AG09309 (cell line): ENCODE data around the gene WDR33.

ENCODE experiments used
- DNase-seq: peaks from one replicate; pipeline ENCODE4 v3.0.0-alpha.2; 2010; ENCODE audit warnings: low read depth
- H3K4me3 ChIP-seq: 2 replicates; pipeline ENCODE4 v1.5.1; 2011; ENCODE audit warnings: mild to moderate bottlenecking, low read depth, low read length, moderate library complexity; ENCODE audit not compliant: control insufficient read depth
- TF ChIP-seq, protein P1 (sequence below): IDR thresholded peaks from 2 replicates; pipeline ENCODE4 v1.5.1; 2011; ENCODE audit warnings: mild to moderate bottlenecking, low read depth, low read length, inconsistent platforms; ENCODE audit not compliant: insufficient read depth, control insufficient read depth; ENCODE audit errors: missing control alignments

The WDR33 gene

DNA sequence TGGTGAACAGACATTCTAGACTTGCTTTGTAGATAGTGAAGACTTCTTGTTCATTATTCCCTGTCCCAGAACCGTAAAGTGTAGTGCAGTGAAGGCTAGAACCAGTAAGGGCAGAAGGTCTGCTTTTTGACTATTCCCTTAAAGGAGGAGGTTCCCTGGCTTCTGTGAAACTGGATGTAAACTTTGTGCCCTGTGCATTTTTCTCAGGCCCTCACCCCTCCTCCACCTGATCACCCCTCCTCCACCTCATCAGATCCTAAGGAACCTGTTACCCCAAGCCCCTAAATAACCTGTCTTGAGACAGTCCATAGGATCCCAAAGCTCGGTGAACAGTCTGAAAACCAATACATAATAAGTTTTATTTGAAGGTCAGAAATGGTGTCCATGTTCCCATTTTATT, 75.9 kb downstream of the WDR33 start:
- TF ChIP-seq, protein P1, sequence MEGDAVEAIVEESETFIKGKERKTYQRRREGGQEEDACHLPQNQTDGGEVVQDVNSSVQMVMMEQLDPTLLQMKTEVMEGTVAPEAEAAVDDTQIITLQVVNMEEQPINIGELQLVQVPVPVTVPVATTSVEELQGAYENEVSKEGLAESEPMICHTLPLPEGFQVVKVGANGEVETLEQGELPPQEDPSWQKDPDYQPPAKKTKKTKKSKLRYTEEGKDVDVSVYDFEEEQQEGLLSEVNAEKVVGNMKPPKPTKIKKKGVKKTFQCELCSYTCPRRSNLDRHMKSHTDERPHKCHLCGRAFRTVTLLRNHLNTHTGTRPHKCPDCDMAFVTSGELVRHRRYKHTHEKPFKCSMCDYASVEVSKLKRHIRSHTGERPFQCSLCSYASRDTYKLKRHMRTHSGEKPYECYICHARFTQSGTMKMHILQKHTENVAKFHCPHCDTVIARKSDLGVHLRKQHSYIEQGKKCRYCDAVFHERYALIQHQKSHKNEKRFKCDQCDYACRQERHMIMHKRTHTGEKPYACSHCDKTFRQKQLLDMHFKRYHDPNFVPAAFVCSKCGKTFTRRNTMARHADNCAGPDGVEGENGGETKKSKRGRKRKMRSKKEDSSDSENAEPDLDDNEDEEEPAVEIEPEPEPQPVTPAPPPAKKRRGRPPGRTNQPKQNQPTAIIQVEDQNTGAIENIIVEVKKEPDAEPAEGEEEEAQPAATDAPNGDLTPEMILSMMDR: no peak
- no peak for DNase-seq
- no peak overlapping the region for H3K4me3 ChIP-seq

DNA sequence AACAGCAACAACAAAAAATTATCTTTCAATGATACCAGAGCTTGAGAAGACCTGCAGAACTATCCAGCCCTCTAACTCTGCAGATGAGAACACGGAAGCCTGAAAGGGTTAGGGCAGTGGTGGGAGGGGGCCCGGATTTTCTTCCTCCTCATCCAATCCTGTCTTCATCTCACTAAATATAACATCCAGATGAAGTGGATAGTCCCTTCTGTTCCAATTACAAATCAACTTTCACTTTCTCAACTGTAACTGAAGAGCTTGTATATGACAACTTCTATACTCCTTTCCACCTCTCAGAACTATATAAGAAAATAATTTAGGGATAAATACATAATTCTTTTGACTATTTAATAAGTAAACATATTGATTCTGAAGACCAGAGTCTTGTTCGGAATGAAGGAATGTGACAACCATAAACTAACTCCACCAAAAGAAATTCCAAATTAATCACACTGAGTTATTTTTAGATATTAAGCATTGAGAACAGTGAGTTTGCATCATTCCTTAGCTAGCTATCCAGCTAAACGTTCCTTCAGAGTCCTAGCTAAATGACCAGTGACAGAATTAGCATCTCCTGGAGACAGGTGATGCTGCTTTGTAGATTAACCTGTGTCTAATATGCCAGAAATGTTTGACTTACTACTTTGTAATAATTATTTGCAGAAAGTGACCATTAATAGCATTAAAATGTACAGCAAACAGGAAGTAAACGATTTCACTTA, 77.0 kb downstream of the WDR33 start:
- no peak overlapping the region for H3K4me3 ChIP-seq
- TF ChIP-seq, protein P1: no peak
- no peak for DNase-seq

DNA sequence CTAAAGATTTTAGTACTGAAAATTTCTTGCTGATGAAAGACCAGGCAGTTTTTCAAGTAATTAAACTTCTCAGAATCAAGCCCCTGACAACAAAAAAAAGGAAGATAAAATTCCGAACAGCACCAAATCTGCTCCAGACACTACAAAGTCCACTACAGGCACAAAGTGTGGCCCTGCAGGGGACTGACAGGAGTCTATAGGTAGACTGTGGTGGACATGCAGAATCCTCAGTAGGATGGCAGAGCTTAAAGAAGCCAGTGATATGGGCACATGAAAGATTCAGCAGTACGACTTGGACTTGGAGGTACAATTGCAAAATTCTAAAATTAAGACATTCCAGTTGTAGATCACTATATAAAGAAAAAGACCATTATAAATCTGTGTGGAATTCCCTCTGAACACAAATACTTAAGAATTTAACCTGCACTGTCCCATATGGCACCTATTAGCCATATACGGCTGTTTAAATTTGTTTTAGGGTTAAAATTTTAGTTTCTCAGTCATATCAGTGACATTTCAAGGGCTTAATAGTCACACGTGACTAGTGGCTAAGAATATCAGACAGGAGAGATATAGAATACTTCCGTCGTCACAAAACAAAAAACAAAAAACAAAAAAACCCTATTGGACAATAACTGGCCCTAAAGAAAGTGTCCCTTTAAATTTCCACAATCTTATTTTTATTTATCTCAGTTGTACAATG, 77.7 kb downstream of the WDR33 start:
- no peak overlapping the region for H3K4me3 ChIP-seq
- TF ChIP-seq, protein P1: no peak
- no peak for DNase-seq

- DNase-seq: no peak
- TF ChIP-seq, protein P1: no peak
- H3K4me3 ChIP-seq: no peak overlapping the region
Observed at GRCh38 chr2:127726158-127726880, 84.7 kb downstream of the WDR33 start.

- TF ChIP-seq, protein P1: no peak
- no peak for DNase-seq
- no peak overlapping the region for H3K4me3 ChIP-seq
Observed at GRCh38 chr2:127722807-127723206, 88.2 kb downstream of the WDR33 start.

- TF ChIP-seq, protein P1: no peak
- H3K4me3 ChIP-seq: no peak overlapping the region
- DNase-seq: no peak
Observed at GRCh38 chr2:127721978-127722355, 89.0 kb downstream of the WDR33 start.
